Right atrium auricular region (tissue), 2 donors: ENCODE results near the gene FAM3A. TPM values are rescaled to one million over a fixed set of nuclear protein-coding genes. Genes with fewer than 3 reads are reported as not detected.

Experiments
- DNase-seq: peaks from one replicate; pipeline ENCODE4 v3.0.0-alpha.2; 2019; ENCODE audit warnings: low spot score
- H3K27ac ChIP-seq, 2 donors: fragments of 200-600 bp; sonication (generic); 1 replicate in 1 of 2; 2 replicates in 1 of 2; pipeline ENCODE4 v1.5.1; 2016 to 2019
- H3K27me3 ChIP-seq, 2 donors: fragments of 200-600 bp; sonication (generic); one replicate each; pipeline versions ENCODE4 v1.5.1 to v1.6.0; 2017 to 2019
- H3K36me3 ChIP-seq: fragments of 200-600 bp; sonication (generic); one replicate; pipeline ENCODE4 v1.5.1; 2016
- H3K4me1 ChIP-seq, 2 donors: fragments of 200-600 bp; sonication (generic); one replicate each; pipeline versions ENCODE4 v1.5.1 to v1.6.0; 2017 to 2019
- H3K4me3 ChIP-seq, 2 donors: fragments of 200-600 bp; sonication (generic); 1 replicate in 1 of 2; 2 replicates in 1 of 2; pipeline ENCODE4 v1.5.1; 2017 to 2019; ENCODE audit warnings: mild to moderate bottlenecking in 1 of 2, moderate library complexity in 1 of 2
- H3K9me3 ChIP-seq, 2 donors: fragments of 200-600 bp; sonication (generic); one replicate each; pipeline ENCODE4 v1.5.1; 2019
- CTCF ChIP-seq, 2 donors: fragments of 200-600 bp; sonication (generic); IDR thresholded peaks; one replicate each; pipeline ENCODE4 v1.5.1; 2019; ENCODE audit warnings: antibody characterized with exemption in 2 of 2
- total RNA-seq, 2 donors: library from RNA; depleted of rRNA; stranded (reverse); fragments of >200 nt; gene quantifications; one replicate each; pipeline ENCODE4 v1.1.0, GENCODE V29; 2016

The FAM3A gene
- total RNA-seq, 2 donors from 2014 or later, result 47.1 to 61.2 TPM

DNA sequence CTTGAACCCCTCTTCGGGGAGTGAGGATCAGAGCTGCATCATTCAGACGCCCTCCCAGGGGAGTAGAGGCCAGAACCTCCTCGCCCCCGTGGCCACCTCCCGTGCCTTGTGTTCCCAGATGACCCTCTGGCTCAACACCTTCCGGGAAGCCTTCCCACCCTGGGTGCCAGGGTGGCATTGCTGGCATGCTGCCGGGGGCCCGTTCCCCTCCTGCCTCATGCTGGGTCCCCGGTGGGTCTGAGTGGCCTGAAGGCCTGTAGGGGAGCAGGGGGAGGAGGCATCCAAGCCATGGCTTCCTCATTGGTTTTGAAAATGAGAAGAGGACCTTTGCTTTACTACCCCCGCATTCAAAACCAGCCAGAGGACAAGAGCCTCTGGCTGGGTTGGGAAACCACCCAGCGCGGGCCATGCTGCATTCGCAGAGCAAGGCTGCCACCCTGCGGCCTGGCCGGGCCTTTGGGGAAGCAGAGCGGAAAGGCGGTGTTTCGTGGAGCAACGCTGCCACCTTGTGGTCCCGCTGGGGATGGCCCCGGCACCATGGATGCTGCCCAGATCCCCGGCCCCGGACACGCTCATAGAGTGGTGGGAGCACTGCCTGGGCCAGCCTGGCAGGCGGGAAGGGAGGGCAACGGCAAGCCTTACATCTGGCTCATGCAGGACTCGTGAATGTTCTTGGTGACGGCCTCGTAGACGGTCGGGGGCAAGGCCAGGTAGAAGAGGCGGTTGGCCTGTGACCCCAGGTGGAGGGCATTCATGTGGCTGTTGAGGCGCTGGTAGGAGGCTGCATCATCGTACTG lies 18.7 kb upstream of the FAM3A start:
- Histone ChIP-seq H3K4me3 (no peak overlapping the region), H3K27ac (peak overlapping the region; percentile 49 to 55), H3K27me3 (no peaks in the 10 kb centered on the region), H3K36me3 (peaks cover 10% of the 10 kb centered on the region), H3K9me3 (no peaks in the 10 kb centered on the region), H3K4me1 (peaks cover 0 to 6% of the 10 kb centered on the region in 2 donors)
- DNase-seq, result peak; percentile 90
- peak; percentile 96 to 100 for TF ChIP-seq CTCF (IDR thresholded peaks at IDR 0.05)

DNA sequence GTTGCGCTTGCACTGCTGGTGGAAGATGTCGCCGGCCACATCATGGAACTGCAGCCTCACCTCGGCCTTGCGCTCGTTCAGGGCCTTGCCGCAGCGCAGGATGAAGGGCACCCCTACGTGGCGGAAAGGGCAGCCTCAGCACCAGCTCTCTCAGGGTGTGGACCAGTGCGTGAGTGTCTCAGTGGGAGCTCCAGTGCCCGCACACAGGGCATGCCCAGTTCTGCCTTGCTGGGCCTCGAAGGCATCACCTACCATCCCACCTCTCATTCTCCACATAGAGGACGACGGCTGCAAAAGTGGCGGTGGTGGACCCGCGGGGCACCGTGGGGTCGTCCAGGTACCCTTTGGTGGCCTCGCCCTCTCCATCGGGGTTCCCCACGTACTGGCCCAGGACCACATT lies 16.7 kb upstream of the FAM3A start:
- H3K4me3 ChIP-seq, result no peak overlapping the region

DNA sequence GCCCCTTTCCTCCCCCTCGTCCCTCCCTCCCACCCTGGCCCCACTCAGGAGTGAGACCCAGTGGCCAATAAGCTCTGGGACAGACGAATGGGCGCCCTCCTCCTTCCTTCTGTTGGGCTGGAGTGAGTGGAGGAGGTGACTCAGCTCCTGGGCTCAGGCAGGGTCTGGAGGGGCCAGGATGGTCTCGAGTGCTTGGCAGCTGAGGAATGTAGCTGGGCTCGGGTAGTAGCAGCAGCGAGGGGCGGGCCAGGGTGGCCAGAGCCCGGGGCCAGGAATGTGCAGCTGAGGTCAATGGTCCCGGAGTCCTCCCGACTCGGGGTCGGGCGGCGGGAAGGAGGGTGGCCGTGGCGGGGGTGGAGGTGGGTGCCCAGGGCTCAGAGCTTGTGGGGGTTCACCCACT lies 15.6 kb upstream of the FAM3A start:
- H3K4me1 ChIP-seq, result peaks cover 0 to 16% of the 10 kb centered on the region in 2 donors
- peak overlapping the region in 1 of 2 donors; percentile 61 for H3K27ac ChIP-seq
- H3K27me3 ChIP-seq, result no peaks in the 10 kb centered on the region
- H3K4me3 ChIP-seq, result no peak overlapping the region
- DNase-seq, result no peak
- peaks cover 10% of the 10 kb centered on the region for H3K36me3 ChIP-seq
- no peak for TF ChIP-seq CTCF (IDR thresholded peaks at IDR 0.05)
- H3K9me3 ChIP-seq, result no peaks in the 10 kb centered on the region

More for the DNA sequence above, 16.7 kb upstream of the FAM3A start:
- H3K4me1 ChIP-seq, result peaks cover 0 to 6% of the 10 kb centered on the region in 2 donors
- TF ChIP-seq CTCF (IDR thresholded peaks at IDR 0.05), result no peak
- H3K36me3 ChIP-seq, result peaks cover 10% of the 10 kb centered on the region
- H3K27me3 ChIP-seq, result no peaks in the 10 kb centered on the region
- H3K9me3 ChIP-seq, result no peaks in the 10 kb centered on the region
- no peak for DNase-seq
- no peak overlapping the region for H3K27ac ChIP-seq

- DNase-seq, result no peak
- TF ChIP-seq CTCF (IDR thresholded peaks at IDR 0.05), result no peak
Measured at GRCh38 chrX:154530286-154530685, 14.3 kb upstream of the FAM3A start.

GRCh38 chrX:154529206-154529612 lies 13.2 kb upstream of the FAM3A start:
- H3K27ac ChIP-seq, result no peak overlapping the region
- H3K36me3 ChIP-seq, result no peaks in the 10 kb centered on the region
- H3K27me3 ChIP-seq, result no peaks in the 10 kb centered on the region
- H3K4me1 ChIP-seq, result peaks cover 0 to 11% of the 10 kb centered on the region in 2 donors
- DNase-seq, result no peak
- TF ChIP-seq CTCF (IDR thresholded peaks at IDR 0.05), result no peak
- no peak overlapping the region for H3K4me3 ChIP-seq
- no peaks in the 10 kb centered on the region for H3K9me3 ChIP-seq

More at GRCh38 chrX:154530286-154530685, 14.3 kb upstream of the FAM3A start:
- no peaks in the 10 kb centered on the region for H3K9me3 ChIP-seq
- H3K27ac ChIP-seq, result no peak overlapping the region
- peaks cover 0 to 16% of the 10 kb centered on the region in 2 donors for H3K4me1 ChIP-seq
- H3K36me3 ChIP-seq, result peaks cover 3% of the 10 kb centered on the region
- no peaks in the 10 kb centered on the region for H3K27me3 ChIP-seq
- no peak overlapping the region for H3K4me3 ChIP-seq
